GM12878 (cell line): ENCODE data around the gene ABCG2. TPM values are rescaled to one million over a fixed set of nuclear protein-coding genes. Genes with fewer than 3 reads are reported as not detected.

Source experiments
- BHLHE40 ChIP-seq, 2 experiments: fragments of 450-650 bp in 1 of 2; IDR thresholded peaks; 2 replicates each; pipeline ENCODE4 v1.6.1; 2011 to 2017; ENCODE audit warnings: low read depth in 2 of 2, borderline replicate concordance in 1 of 2, improper control_type of control experiment in 1 of 2, low read length in 1 of 2, mild to moderate bottlenecking in 1 of 2
- BMI1 ChIP-seq: fragments of 450-650 bp; IDR thresholded peaks from 2 replicates; pipeline ENCODE4 v1.6.1; 2016; ENCODE audit warnings: mild to moderate bottlenecking, moderate library complexity, borderline replicate concordance
- CTCF ChIP-seq, 3 experiments: IDR thresholded peaks in 2 of 3; conservative IDR thresholded peaks in 1 of 3; 2 replicates each; pipeline ENCODE4 v1.5.1; 2011; ENCODE audit warnings: low read depth in 3 of 3, low read length in 3 of 3, mild to moderate bottlenecking in 3 of 3, control low read depth in 2 of 3, moderate library complexity in 2 of 3, inconsistent platforms in 1 of 3, mixed read lengths in 1 of 3; ENCODE audit not compliant: control insufficient read depth in 2 of 3, insufficient read depth in 1 of 3; ENCODE audit errors: extremely low read depth in 1 of 3
- HDAC6 ChIP-seq: fragments of 200-600 bp; sonication (generic); IDR thresholded peaks from one replicate; pipeline ENCODE4 v1.8.0; 2017; ENCODE audit warnings: antibody characterized with exemption; ENCODE audit not compliant: unreplicated experiment
- IRF3 ChIP-seq: fragments of 450-650 bp; IDR thresholded peaks from 2 replicates; pipeline ENCODE4 v1.6.1; 2014; ENCODE audit warnings: mild to moderate bottlenecking
- IRF5 ChIP-seq: fragments of 450-650 bp; IDR thresholded peaks from 2 replicates; pipeline ENCODE4 v1.6.1; 2017; ENCODE audit warnings: borderline replicate concordance
- POU2F2 ChIP-seq: IDR thresholded peaks from 3 replicates; pipeline ENCODE4 v1.6.1; 2011; ENCODE audit warnings: low read depth, mild to moderate bottlenecking, low read length, borderline replicate concordance
- SUPT20H ChIP-seq: IDR thresholded peaks from 2 replicates; pipeline ENCODE4 v1.6.1; 2011; ENCODE audit warnings: low read depth, mild to moderate bottlenecking, low read length, moderate library complexity, borderline replicate concordance; ENCODE audit not compliant: control insufficient read depth
- ZBTB11 ChIP-seq: fragments of 450-650 bp; formaldehyde crosslinking; IDR thresholded peaks from 2 replicates; pipeline ENCODE4 v1.5.0; 2022; ENCODE audit warnings: mild to moderate bottlenecking, missing genetic modification characterization
- polyA plus RNA-seq, 11 experiments: library from polyadenylated mRNA; depleted of rRNA in 4 of 11; unstranded in 6 of 11; stranded (reverse) in 5 of 11; fragments of >200 nt; fragmentation: Nextera tagmentation in 4 of 11; fragmentation: Illumina TruSeq in 1 of 11; extraction: Ambion mirVana in 4 of 11; extraction: Trizol in 1 of 11; gene quantifications; 1 replicate in 1 of 11; 2 replicates in 10 of 11; pipeline versions ENCODE4 v1.2.1 to v1.2.3, GENCODE V29; 2011 to 2016; ENCODE audit warnings: inconsistent platforms in 2 of 11, missing spikeins in 2 of 11, low read depth in 1 of 11
- total RNA-seq, 4 experiments: library from RNA; depleted of rRNA in 3 of 4; stranded (reverse); fragments of >200 nt in 3 of 4; fragmentation: Illumina TruSeq in 1 of 4; extraction: Trizol in 1 of 4; gene quantifications; 2 replicates each; pipeline versions ENCODE4 v1.2.1 to v1.2.3, GENCODE V29; 2013 to 2021

Gene ABCG2
- total and polyA plus RNA-seq, 10 of the 15 experiments (the other 5 are each of a cell fraction or from before 2014, with no cell fraction given) = 0.03 to 0.06 (median 0.04) TPM; not detected in 7

- no peak for TF ChIP-seq ZBTB11 (CRISPR knock-in tag)
- no peak for TF ChIP-seq IRF3
- no peak for TF ChIP-seq BHLHE40 (IDR thresholded peaks at IDR 0.05; ENCODE audit: borderline replicate concordance in 1 of 2, low read depth in 2 of 2, low read length in 1 of 2)
- TF ChIP-seq SUPT20H = no peak
- TF ChIP-seq BMI1 = no peak
- TF ChIP-seq IRF5 = no peak
- no peak for TF ChIP-seq POU2F2
- no peak for TF ChIP-seq CTCF (IDR thresholded peaks at IDR 0.05 in 2 of 3, conservative IDR thresholded peaks at IDR 0.05 in 1 of 3; ENCODE audit: control insufficient read depth in 2 of 3, extremely low read depth in 1 of 3, insufficient read depth in 1 of 3, low read depth in 3 of 3, low read length in 3 of 3)
- no peak for TF ChIP-seq HDAC6
Observed at GRCh38 chr4:88109123-88109881, 49.1 kb downstream of the ABCG2 start (continued).
